ENCODE data around the gene PPM1H.

Gene PPM1H

DNA sequence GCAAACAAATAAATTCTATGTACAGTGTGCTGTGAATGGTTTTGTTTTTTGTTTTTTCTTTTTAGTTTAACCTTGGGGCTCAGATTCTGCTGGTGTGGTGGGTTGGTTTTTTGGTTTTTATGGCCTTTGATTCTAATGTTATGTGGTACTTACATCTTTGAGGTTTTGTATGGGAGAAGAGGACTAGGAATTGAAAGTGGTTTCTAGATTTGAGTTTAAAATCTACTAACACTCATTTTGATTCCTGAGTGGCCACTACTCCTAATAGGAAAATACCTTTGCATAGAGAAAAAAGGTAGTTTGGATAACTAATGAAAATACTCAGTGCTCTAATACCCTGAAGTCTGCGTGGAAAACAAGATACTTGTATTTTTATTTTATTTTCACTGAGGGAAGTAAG lies 330.6 kb downstream of the PPM1H start:
- no peak for DNase-seq (ENCODE audit: low spot score)

DNA sequence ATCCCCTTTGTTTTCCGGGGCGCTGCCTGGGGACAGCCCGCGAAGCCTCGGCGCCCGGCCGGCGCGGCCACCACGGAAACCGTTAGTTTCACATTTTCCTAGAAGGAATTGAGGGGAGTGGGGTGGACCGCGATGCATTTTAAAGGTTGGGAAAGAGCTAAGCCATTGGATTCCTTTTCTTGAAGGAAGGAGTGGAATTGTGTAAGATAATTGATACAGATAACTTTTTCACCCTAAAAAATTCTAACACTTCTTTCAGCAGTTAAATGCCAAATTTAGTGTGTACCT lies 331.2 kb downstream of the PPM1H start:
- DNase-seq (ENCODE audit: low spot score) = no peak

DNA sequence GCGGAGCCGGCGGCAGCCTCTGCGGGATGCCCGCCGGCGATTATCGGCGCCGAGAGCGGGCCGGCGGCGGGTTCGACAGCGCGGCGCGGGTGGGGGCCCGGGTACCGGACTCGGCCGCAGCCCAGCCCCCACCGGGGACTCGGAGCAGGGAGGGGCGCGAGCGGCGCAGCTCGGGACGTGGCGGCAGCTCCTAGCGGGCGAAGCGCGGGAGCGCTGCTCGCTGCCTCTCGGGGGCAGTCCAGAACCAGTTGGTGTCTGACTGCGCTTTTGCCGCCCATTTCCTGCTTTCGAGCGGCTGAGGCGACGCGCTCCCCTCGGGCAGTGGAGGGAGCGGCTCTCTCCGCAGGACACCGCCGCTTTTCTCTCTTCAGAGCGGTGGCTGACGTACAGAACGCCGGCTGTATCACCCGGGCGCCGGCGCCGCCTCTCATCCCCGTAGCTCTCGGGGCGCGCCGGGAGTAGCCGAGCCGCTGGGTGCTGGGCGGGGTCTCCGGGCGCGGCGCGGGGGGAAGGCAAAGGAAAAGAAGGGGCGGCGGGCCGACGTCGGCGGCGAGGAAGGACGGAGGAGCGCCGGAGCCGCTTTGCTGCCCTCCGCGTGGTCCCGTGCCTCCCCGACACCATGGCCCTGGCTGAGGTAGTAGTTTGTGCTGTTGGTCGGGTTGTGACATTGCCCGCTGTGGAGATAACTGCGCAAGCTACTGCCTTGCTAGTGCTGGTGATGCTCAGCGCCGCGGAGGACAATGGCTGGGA lies 331.7 kb downstream of the PPM1H start:
- peak; percentile 88 for DNase-seq (ENCODE audit: low spot score)

DNA sequence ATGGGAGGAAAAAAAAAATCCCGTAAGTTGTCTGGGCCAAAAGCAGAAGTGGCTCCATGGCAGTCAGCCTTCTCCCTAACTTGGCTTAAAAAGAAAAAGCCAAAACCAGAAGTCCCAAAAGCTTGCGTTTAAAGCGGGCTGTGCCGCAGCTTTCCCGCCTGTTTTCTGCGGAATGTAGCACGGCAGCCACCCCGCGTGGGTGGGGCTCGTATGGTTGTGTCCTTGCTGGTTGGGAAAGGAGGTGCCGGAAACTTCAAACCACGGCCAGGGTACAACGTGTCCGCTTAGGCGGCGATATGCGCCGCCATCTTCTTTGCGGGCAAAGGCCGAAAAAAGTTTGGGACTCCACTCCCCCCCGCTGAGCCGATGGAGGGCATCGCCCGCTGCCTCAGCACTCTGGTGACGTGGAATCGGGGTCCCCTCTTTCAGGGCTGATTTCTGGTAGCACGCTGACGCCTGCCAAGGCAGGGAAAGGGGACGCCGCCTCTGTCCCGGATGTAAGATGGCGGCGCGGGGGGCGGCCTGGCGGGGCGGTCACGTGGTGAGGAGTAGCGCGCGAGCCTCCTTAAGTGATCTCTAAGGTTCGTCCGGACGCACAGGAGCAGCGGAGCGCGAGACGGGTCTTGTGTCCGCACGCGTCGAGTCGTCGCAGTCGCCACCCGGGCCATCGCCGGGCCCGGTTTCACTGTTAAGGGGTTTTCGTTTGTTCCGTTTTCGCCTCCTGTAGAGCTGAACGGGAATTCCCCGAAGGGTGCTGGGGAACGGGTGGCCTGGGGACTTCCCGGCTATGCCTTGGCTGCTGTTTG lies 332.5 kb downstream of the PPM1H start:
- peak; percentile 92 for DNase-seq (ENCODE audit: low spot score)

GRCh38 chr12:62601765-62602164 lies 333.2 kb downstream of the PPM1H start:
- DNase-seq (ENCODE audit: low spot score) = peak; percentile 21

GRCh38 chr12:62599854-62600437 lies 335.0 kb downstream of the PPM1H start:
- peak; percentile 37 for DNase-seq (ENCODE audit: low spot score)

GRCh38 chr12:62598846-62599245 lies 336.1 kb downstream of the PPM1H start:
- no peak for DNase-seq (ENCODE audit: low spot score)

DNA sequence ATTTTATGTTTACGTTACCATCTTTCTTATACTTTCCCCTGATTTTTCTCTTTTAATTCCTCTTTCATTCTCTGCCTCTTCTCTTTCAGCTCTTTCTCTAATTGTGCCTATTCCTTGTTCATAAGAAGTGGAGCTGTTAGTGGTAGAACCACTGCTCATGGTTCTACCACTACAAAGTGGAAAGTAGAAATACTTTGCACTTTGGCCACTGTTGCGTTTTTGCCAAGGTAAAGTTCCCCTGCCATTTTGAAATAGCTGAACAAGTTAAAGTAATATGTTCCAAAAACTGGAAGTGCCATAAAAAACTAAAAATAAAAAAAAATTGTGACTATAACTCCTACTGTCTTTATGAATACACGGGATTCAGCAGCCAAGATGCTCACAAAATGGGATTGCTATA lies 337.7 kb downstream of the PPM1H start:
- DNase-seq (ENCODE audit: low spot score) = no peak
